Suprapubic skin (tissue), 3 donors: ENCODE measurements around the gene MAGI1.

Experiments
- EP300 ChIP-seq: sonication (generic); formaldehyde crosslinking; IDR thresholded peaks from one replicate; pipeline ENCODE4 v1.6.1; 2017; ENCODE audit warnings: antibody characterized with exemption
- POLR2A ChIP-seq, 2 donors: fragments of 450-650 bp; IDR thresholded peaks; one replicate each; pipeline ENCODE4 v1.6.1; 2017; ENCODE audit warnings: antibody characterized with exemption in 2 of 2, mild to moderate bottlenecking in 2 of 2, moderate library complexity in 2 of 2
- TF ChIP-seq, protein P1 (sequence below), 2 donors: fragments of 200-600 bp in 1 of 2; fragments of 450-650 bp in 1 of 2; sonication (generic) in 1 of 2; IDR thresholded peaks; one replicate each; pipeline ENCODE4 v1.5.1; 2016 to 2019; ENCODE audit warnings: antibody characterized with exemption in 2 of 2, mild to moderate bottlenecking in 1 of 2, moderate library complexity in 1 of 2

GRCh38 chr3:65503776-65504175, 534.9 kb downstream of the MAGI1 start:
- TF ChIP-seq, protein P1, sequence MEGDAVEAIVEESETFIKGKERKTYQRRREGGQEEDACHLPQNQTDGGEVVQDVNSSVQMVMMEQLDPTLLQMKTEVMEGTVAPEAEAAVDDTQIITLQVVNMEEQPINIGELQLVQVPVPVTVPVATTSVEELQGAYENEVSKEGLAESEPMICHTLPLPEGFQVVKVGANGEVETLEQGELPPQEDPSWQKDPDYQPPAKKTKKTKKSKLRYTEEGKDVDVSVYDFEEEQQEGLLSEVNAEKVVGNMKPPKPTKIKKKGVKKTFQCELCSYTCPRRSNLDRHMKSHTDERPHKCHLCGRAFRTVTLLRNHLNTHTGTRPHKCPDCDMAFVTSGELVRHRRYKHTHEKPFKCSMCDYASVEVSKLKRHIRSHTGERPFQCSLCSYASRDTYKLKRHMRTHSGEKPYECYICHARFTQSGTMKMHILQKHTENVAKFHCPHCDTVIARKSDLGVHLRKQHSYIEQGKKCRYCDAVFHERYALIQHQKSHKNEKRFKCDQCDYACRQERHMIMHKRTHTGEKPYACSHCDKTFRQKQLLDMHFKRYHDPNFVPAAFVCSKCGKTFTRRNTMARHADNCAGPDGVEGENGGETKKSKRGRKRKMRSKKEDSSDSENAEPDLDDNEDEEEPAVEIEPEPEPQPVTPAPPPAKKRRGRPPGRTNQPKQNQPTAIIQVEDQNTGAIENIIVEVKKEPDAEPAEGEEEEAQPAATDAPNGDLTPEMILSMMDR (IDR thresholded peaks at IDR 0.05) = no peak
- TF ChIP-seq POLR2A (IDR thresholded peaks at IDR 0.05) = no peak
- no peak for TF ChIP-seq EP300
